VCaP (cell line): ENCODE measurements around the gene GLRA1.

Experiments used
- H3K27ac ChIP-seq: fragments of 450-650 bp; 2 replicates; pipeline ENCODE4 v1.5.1; 2017
- TF ChIP-seq, protein P1 (sequence below): fragments of 450-650 bp; conservative IDR thresholded peaks from 2 replicates; pipeline ENCODE4 v1.5.1; 2017; ENCODE audit warnings: mild to moderate bottlenecking, moderate library complexity

The GLRA1 gene

DNA sequence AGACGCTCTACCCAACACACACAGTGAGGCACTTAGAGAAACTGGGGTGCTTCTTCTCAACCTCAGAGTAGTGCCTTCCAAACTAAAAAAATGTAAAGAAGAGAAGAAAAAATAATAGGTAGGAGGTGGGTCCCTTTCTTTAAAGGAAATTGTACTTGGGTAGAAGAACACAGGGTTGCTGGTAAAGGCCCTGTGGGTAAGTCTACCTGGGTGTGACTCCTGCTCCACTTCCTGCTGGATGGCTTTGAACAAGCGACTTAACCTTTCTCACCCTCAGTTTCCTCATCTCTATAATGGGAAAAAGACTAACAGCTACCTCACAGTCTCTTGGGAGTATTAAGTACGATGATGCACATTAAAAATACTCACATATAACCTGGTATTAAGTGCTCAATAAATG, 32.1 kb upstream of the GLRA1 start:
- no peak overlapping the region for H3K27ac ChIP-seq
- TF ChIP-seq, protein P1, sequence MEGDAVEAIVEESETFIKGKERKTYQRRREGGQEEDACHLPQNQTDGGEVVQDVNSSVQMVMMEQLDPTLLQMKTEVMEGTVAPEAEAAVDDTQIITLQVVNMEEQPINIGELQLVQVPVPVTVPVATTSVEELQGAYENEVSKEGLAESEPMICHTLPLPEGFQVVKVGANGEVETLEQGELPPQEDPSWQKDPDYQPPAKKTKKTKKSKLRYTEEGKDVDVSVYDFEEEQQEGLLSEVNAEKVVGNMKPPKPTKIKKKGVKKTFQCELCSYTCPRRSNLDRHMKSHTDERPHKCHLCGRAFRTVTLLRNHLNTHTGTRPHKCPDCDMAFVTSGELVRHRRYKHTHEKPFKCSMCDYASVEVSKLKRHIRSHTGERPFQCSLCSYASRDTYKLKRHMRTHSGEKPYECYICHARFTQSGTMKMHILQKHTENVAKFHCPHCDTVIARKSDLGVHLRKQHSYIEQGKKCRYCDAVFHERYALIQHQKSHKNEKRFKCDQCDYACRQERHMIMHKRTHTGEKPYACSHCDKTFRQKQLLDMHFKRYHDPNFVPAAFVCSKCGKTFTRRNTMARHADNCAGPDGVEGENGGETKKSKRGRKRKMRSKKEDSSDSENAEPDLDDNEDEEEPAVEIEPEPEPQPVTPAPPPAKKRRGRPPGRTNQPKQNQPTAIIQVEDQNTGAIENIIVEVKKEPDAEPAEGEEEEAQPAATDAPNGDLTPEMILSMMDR, result no peak

DNA sequence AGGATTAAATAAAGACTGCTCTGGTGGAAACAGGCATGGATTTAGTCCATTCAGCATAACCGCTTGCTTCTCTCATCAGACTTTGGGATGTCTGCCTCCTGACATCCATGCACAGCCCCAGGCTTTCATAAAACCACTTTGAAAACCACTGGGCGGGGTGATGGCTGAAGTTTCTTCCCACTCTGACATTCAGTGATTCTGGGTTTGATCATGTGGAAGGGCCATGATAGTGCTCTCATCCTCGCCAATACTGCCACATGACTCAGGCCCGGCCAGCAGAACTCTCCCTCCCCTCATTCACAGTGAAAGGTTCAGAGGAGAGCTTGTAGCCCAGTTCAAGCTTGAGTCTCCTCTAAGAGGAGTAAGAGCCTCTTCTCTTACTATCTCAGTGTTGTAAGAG, 29.6 kb upstream of the GLRA1 start:
- H3K27ac ChIP-seq, result no peak overlapping the region
- TF ChIP-seq, protein P1, result no peak

DNA sequence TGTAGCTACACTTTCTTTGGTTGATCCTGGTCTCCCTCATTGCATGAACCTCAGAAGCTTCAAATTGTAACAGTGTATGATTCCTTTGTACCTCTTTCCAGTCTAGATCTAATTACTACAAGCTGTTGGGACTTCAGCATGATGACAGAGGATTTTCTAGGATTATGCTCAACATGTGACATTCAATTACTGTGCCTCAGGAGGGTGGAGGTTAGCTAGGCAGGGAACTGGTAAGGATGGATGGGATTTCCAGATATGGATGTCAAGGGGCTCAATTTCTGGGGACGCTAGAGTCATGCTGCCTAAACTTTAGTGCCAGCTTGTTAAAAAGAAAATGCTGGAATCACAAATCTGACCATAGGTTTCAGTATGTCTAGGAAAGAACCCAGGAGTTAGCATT, 29.2 kb upstream of the GLRA1 start:
- TF ChIP-seq, protein P1, result no peak

DNA sequence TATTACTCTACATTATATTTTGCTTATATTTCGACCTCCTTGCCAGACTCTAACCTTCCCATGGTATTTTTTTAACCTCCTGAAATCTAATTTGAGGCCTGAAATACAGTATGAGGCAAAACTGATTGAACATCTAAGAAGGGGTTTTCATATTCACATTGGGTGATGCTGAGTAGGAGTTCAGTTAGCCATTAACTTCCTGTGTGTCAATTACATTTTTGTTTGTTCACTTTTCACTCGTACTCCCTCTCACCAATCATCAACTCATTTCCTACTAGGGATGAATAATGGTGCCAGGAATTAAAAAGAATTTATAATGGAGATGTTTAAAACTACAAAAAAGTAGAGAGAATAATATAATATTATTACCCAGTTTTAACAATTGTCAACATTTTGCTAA, 27.6 kb upstream of the GLRA1 start:
- no peak overlapping the region for H3K27ac ChIP-seq
- TF ChIP-seq, protein P1, result no peak

More for the DNA sequence above, 29.2 kb upstream of the GLRA1 start:
- no peak overlapping the region for H3K27ac ChIP-seq

DNA sequence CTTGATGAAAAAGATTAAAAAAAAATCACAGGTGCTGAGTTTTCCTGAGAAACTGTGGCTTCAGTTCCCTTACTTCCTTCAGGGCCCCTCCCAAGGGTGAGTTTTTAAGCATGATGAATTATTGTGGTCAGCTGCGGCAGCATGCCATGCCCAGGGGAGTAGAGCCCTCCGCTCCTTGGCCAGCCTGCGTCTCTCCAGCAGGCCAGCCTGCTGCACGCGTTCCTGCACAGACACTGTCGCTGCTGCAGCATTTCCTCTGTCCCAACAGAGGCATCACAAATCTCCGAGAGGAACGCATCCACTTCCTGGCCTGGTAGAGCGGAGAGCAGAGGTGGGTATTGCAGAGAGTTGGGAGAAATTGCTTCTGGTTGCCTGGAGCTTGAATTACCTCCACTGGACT, 26.1 kb upstream of the GLRA1 start:
- H3K27ac ChIP-seq, result no peak overlapping the region
- TF ChIP-seq, protein P1, result no peak

DNA sequence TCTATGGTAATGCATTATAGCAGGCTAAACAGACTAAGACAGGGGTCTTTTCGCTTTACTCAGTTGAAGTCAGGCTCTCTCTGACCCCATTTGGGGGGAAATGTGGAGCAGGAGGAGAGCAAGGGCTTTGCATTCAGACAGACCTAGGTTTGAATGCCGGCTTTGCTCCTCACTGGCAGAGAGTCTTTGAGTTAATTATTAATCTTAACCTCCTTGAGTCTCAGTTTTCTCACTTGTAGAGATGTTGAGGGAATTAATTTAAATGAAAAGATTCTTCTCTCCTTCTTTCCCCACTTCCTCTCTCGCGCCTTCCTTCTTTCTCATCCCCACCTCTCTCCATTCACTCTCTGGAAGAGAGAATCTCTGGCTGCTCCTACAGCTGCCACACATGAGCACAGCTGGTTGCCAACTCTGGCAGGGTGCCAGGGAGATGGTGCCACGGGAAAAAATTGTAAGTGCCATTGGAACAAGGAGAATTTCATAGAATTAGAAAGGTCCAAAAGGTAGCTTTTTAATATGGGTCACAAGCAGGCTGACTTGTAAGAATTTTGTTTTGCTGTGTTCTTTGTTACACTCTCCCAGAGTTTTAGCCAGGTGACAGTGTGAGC, 25.2 kb upstream of the GLRA1 start:
- no peak overlapping the region for H3K27ac ChIP-seq
- TF ChIP-seq, protein P1, result no peak

DNA sequence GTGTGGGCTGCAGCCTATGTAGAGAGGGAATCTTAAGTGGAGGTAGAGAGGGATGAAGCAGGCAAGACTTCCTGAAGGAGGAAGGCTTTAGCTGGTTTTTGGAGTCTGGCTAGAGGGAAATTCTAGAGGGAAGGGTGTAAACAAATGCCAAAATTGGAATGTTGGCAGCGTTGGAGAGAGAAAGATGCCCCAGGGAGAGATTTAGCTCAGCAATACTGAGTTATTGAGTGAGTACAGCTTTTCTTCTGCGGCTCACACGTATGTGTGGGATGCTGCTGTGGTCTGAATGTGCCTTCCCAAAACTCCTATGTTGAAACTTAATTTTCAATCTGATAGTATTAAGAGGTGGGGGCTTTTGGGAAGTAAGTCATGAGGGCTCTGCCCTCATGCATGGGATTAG, 24.5 kb upstream of the GLRA1 start:
- no peak overlapping the region for H3K27ac ChIP-seq
- TF ChIP-seq, protein P1, result no peak
